Mesothelial cell of epicardium (in vitro differentiated cells): Measurements from ENCODE around the gene C1orf52. TPM values are rescaled to one million over a fixed set of nuclear protein-coding genes. Genes with fewer than 3 reads are reported as not detected.

Experiments used
- total RNA-seq: library from RNA; stranded (reverse); gene quantifications from 3 replicates; pipeline ENCODE4 v1.2.1, GENCODE V29; 2021

Gene C1orf52
- total RNA-seq, 1 donor from 2014 or later: 48.2 TPM

Other genes with a start within 250 kb of the C1orf52 start
- gene MCOLN3, start 211.2 kb downstream of the C1orf52 start, total RNA-seq: 6.5 to 7.6 TPM (median 7.1 TPM) in 3 replicates
- 40.2 to 42.4 TPM (median 41.7 TPM) in 3 replicates for gene SYDE2, start 58.6 kb downstream of the C1orf52 start, total RNA-seq
- 26.9 to 28.4 TPM (median 27.2 TPM) in 3 replicates for gene BCL10, start 17.0 kb upstream of the C1orf52 start, total RNA-seq
- 26.1 to 28.9 TPM (median 27.3 TPM) in 3 replicates for gene DDAH1, start 205.5 kb upstream of the C1orf52 start, total RNA-seq